Esophagus muscularis mucosa (tissue), 4 donors: Measurements from ENCODE around the gene ZNF428. TPM values are rescaled to one million over a fixed set of nuclear protein-coding genes. Genes with fewer than 3 reads are reported as not detected.
"Not testable (repeated sequence)": the region's sequence is repeated elsewhere in the genome, so short reads cannot be mapped to it uniquely, and the experiment has no call there.

Experiments
- DNase-seq: peaks from one replicate; pipeline ENCODE4 v3.0.0-alpha.2; 2017; ENCODE audit errors: extremely low spot score
- H3K27ac ChIP-seq, 4 donors: fragments of 200-600 bp; sonication (generic); replicated peaks in 1 of 4; 1 replicate in 3 of 4; 2 replicates in 1 of 4; pipeline ENCODE4 v1.5.1; 2016 to 2019; ENCODE audit warnings: mild to moderate bottlenecking in 1 of 4
- H3K27me3 ChIP-seq, 4 donors: fragments of 200-600 bp; sonication (generic); one replicate each; pipeline versions ENCODE4 v1.5.1 to v1.6.0; 2016 to 2019
- H3K36me3 ChIP-seq, 4 donors: fragments of 200-600 bp; sonication (generic); one replicate each; pipeline ENCODE4 v1.5.1; 2016 to 2019
- H3K4me1 ChIP-seq, 4 donors: fragments of 200-600 bp; sonication (generic); one replicate each; pipeline ENCODE4 v1.5.1; 2016 to 2019
- H3K4me3 ChIP-seq, 4 donors: fragments of 200-600 bp; sonication (generic); 1 replicate in 2 of 4; 2 replicates in 2 of 4; pipeline ENCODE4 v1.5.1; 2016 to 2019; ENCODE audit warnings: mild to moderate bottlenecking in 4 of 4, moderate library complexity in 1 of 4
- H3K9me3 ChIP-seq, 4 donors: fragments of 200-600 bp; sonication (generic); 1 replicate in 3 of 4; 2 replicates in 1 of 4; pipeline ENCODE4 v1.5.1; 2016 to 2019
- EP300 ChIP-seq: sonication (generic); formaldehyde crosslinking; IDR thresholded peaks from one replicate; pipeline ENCODE4 v1.6.1; 2017; ENCODE audit warnings: antibody characterized with exemption
- POLR2A ChIP-seq: fragments of 450-650 bp; IDR thresholded peaks from one replicate; pipeline ENCODE4 v1.6.1; 2017; ENCODE audit warnings: antibody characterized with exemption, moderate library complexity, mild to moderate bottlenecking, low read depth
- POLR2AphosphoS5 ChIP-seq, 2 donors: sonication (generic); formaldehyde crosslinking; IDR thresholded peaks; one replicate each; pipeline ENCODE4 v1.6.1; 2017; ENCODE audit warnings: antibody characterized with exemption in 2 of 2
- WGBS: methylation state at CpG from one replicate; pipeline ENCODE4 v1.1.5; 2018; 5-methylcytosine and 5-hydroxymethylcytosine counted together
- intact Hi-C: fragments of 100-400 bp; cut with DNase I; formaldehyde crosslinking; loops from one replicate; pipeline ENCODE4 v1.15.1; 2023
- total RNA-seq, 4 donors: library from RNA; depleted of rRNA; stranded (reverse); fragments of >200 nt; gene quantifications; one replicate each; pipeline versions ENCODE4 v1.1.0 to v1.2.1, GENCODE V29; 2016
- TF ChIP-seq, protein P1 (sequence below), 3 experiments: fragments of 200-600 bp in 2 of 3; fragments of 450-650 bp in 1 of 3; sonication (generic) in 2 of 3; IDR thresholded peaks; one replicate each; pipeline ENCODE4 v1.5.1; 2017 to 2019; ENCODE audit warnings: antibody characterized with exemption in 3 of 3, mild to moderate bottlenecking in 2 of 3, moderate library complexity in 1 of 3

ZNF428 gene
- total RNA-seq, 4 donors from 2014 or later: 33.2 to 61.3 (median 47.8) TPM

DNA sequence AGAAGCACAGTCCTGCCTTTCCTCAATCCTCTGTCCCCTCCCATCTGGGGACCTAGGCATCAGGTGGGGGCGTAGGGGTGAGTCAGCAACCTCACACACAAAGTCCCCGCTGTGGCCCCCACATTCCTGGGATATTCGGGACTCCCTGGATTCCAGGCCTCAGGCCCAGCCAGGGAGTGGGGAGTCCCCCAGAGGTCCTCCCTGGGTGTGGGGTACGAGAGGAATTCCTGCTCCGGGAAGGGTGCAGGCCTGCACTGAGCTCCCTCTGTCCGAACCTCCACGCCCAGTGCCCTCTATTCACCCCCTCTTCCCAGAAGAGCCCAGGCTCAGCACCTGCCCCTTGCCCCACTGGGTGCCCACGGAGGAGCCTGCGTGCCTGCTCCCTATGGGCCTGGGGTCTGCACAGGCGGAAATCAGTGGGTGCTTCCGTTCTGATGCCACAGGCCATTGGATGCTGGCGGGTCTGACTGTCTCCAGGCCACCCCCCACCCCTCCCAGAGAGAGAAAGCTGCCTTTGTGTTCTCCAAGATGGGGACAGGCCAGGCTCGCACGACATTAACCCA is 16.8 kb upstream of the ZNF428 start:
- Histone ChIP-seq H3K27ac (peak overlapping the region; percentile 68 to 76 (median 72)), H3K27me3 (no peaks in the 10 kb centered on the region), H3K4me1 (peaks cover 13 to 58% (median 43%) of the 10 kb centered on the region in 4 donors), H3K9me3 (no peaks in the 10 kb centered on the region), H3K36me3 (no peaks in the 10 kb centered on the region), H3K4me3 (peak overlapping the region in 1 of 4 donors; percentile 14)
- intact Hi-C loops: no loop called here
- DNase-seq: no peak
- TF ChIP-seq EP300: no peak
- peak in 1 of 2 donors; percentile 10 for TF ChIP-seq POLR2AphosphoS5 (IDR thresholded peaks at IDR 0.05)
- WGBS: 70% methylated on average over 12 of the region's 14 CpGs

- DNase-seq, H3K36me3 ChIP-seq, H3K27me3 ChIP-seq, H3K9me3 ChIP-seq, intact Hi-C loops: not testable (repeated sequence)
- Histone ChIP-seq H3K4me1 (peaks cover 13 to 55% (median 41%) of the 10 kb centered on the region in 4 donors), H3K4me3 (peak overlapping the region; percentile 32 to 46 (median 42)), H3K27ac (peak overlapping the region; percentile 68 to 76 (median 72))
- 38% methylated on average over 2 of the region's 2 CpGs for WGBS
Observed at GRCh38 chr19:43635561-43635940, 16.1 kb upstream of the ZNF428 start.

DNA sequence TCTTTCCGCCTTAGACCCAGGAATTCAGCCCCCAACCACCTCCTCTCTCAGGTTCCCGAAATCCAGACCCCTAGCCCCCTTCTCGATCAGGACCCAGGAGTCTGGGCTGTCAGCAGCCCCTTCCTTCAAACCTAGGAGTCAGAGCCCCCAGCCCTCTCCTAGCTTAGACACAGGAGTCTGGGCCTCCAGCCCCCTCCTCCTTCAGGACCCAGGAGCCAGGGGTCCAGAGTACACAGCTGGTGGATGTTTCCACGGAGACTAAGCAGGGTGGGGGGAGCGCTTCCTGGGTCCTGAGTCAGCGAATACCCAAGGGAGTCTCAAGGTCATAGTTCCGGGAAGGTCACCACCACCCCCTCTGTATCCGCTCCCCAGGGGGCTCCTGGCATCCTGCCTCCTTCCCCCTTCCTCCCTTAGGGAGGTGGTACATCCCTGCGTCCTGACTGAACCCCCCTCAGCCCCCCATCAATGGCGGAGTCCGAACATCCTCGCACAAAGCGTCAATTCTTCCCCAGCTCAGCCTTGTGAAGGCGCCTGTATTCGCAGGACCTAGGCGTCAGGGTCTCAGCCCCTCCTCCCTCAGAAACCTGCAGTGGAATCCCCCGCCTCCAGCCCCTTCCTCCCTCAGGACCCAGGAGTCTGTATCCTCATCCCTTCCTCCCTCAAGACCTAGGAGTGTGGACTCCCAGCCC is 15.6 kb upstream of the ZNF428 start:
- no peak for TF ChIP-seq POLR2A
- TF ChIP-seq POLR2AphosphoS5 (IDR thresholded peaks at IDR 0.05): no peak
- TF ChIP-seq EP300: no peak
- TF ChIP-seq, protein P1, sequence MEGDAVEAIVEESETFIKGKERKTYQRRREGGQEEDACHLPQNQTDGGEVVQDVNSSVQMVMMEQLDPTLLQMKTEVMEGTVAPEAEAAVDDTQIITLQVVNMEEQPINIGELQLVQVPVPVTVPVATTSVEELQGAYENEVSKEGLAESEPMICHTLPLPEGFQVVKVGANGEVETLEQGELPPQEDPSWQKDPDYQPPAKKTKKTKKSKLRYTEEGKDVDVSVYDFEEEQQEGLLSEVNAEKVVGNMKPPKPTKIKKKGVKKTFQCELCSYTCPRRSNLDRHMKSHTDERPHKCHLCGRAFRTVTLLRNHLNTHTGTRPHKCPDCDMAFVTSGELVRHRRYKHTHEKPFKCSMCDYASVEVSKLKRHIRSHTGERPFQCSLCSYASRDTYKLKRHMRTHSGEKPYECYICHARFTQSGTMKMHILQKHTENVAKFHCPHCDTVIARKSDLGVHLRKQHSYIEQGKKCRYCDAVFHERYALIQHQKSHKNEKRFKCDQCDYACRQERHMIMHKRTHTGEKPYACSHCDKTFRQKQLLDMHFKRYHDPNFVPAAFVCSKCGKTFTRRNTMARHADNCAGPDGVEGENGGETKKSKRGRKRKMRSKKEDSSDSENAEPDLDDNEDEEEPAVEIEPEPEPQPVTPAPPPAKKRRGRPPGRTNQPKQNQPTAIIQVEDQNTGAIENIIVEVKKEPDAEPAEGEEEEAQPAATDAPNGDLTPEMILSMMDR (IDR thresholded peaks at IDR 0.05): no peak
- H3K36me3 ChIP-seq: no peaks in the 10 kb centered on the region
- H3K27me3 ChIP-seq: no peaks in the 10 kb centered on the region
- WGBS: 24% methylated on average over 12 of the region's 17 CpGs
- peak overlapping the region; percentile 68 to 76 (median 72) for H3K27ac ChIP-seq
- H3K4me3 ChIP-seq: peak overlapping the region; percentile 32 to 46 (median 42)
- no peaks in the 10 kb centered on the region for H3K9me3 ChIP-seq
- H3K4me1 ChIP-seq: peaks cover 8 to 49% (median 35%) of the 10 kb centered on the region in 4 donors
- no peak for DNase-seq
- intact Hi-C loops: no loop called here

DNA sequence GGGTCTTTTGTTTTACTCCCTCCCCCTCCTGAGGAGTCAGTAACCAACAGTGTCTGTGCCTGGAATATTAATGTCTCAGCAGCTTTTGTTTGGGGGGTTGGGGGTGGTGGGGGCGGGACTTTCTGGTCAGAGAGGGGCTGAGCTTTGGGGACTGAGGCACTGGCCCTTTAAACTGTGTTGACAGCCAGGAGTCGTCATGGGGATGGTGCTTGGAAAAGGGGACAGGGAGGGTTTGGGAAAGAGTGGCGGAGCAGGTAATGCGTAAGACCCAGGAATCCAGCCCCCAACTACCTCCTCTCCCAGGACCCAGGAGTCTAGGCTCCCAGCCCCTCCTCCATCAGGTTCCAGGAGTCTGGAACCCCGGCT is 15.1 kb upstream of the ZNF428 start:
- WGBS: 27% methylated on average over 4 of the region's 5 CpGs
- no peak for DNase-seq
- Histone ChIP-seq H3K27ac (peak overlapping the region; percentile 68 to 76 (median 72)), H3K36me3 (no peaks in the 10 kb centered on the region), H3K4me3 (peak overlapping the region; percentile 32 to 46 (median 42)), H3K9me3 (no peaks in the 10 kb centered on the region), H3K27me3 (no peaks in the 10 kb centered on the region), H3K4me1 (peaks cover 6 to 47% (median 33%) of the 10 kb centered on the region in 4 donors)
- TF ChIP-seq EP300: no peak
- no peak for TF ChIP-seq POLR2AphosphoS5 (IDR thresholded peaks at IDR 0.05)
- no peak for TF ChIP-seq POLR2A
- TF ChIP-seq, protein P1 (IDR thresholded peaks at IDR 0.05): no peak
- intact Hi-C loops: no loop called here

GRCh38 chr19:43634068-43634467 is 14.6 kb upstream of the ZNF428 start:
- Histone ChIP-seq H3K27me3 (no peaks in the 10 kb centered on the region), H3K9me3 (no peaks in the 10 kb centered on the region), H3K4me1 (peaks cover 4 to 44% (median 31%) of the 10 kb centered on the region in 4 donors), H3K4me3 (no peak overlapping the region), H3K27ac (peak overlapping the region in 1 of 4 donors; percentile 76), H3K36me3 (no peaks in the 10 kb centered on the region)
- intact Hi-C loops: no loop called here
- WGBS: 89% methylated on average over 5 of the region's 5 CpGs
- TF ChIP-seq POLR2A: no peak
- TF ChIP-seq POLR2AphosphoS5 (IDR thresholded peaks at IDR 0.05): no peak
- no peak for TF ChIP-seq EP300
- TF ChIP-seq, protein P1 (IDR thresholded peaks at IDR 0.05): no peak
- no peak for DNase-seq
